D721Med (cell line): ENCODE measurements around the gene VSTM4.

Experiments used
- DNase-seq: peaks from one replicate; pipeline ENCODE4 v3.0.0; 2011; ENCODE audit warnings: low spot score; ENCODE audit not compliant: insufficient read length
- FAIRE-seq: peaks from 2 replicates; lab custom pipeline; 2011; peaks lifted over from hg19 to GRCh38; lab: Jason Lieb, UNC
- CTCF ChIP-seq: IDR thresholded peaks from 2 replicates; pipeline ENCODE4 v1.5.1; 2012; ENCODE audit warnings: mild to moderate bottlenecking, control low read depth; ENCODE audit not compliant: insufficient read depth; ENCODE audit errors: missing control alignments

VSTM4 gene

GRCh38 chr10:49118430-49119074 lies 3.2 kb upstream of the VSTM4 start:
- DNase-seq (no peak), FAIRE-seq (no peak)
- no peak for TF ChIP-seq CTCF

- no peak for FAIRE-seq
- TF ChIP-seq CTCF, result no peak
- no peak for DNase-seq
Observed at GRCh38 chr10:49117376-49118070, 2.2 kb upstream of the VSTM4 start.

- DNase-seq, result no peak
- no peak for FAIRE-seq
- TF ChIP-seq CTCF, result no peak
Observed at GRCh38 chr10:49116509-49117375, 1.4 kb upstream of the VSTM4 start.

- DNase-seq (no peak), FAIRE-seq (no peak)
- no peak for TF ChIP-seq CTCF
Observed at GRCh38 chr10:49115796-49116508, 630 bp upstream of the VSTM4 start.

GRCh38 chr10:49114718-49115014 lies 656 bp downstream of the VSTM4 start:
- FAIRE-seq, result no peak

GRCh38 chr10:49113741-49114141 lies 1.6 kb downstream of the VSTM4 start:
- DNase-seq, result no peak
- no peak for FAIRE-seq
- no peak for TF ChIP-seq CTCF

More at GRCh38 chr10:49114718-49115014, 656 bp downstream of the VSTM4 start:
- TF ChIP-seq CTCF, result no peak
- no peak for DNase-seq
